SK-N-SH treated with all-trans-retinoic acid at 6 μM for 48 hours (cell line): Measurements from ENCODE around the gene WRAP73.

Experiments used
- ATAC-seq: fragments of 200-7000 bp; cut with Tn5 transposase; 3 replicates; pipeline ENCODE4 v1.9.1; 2020; ENCODE audit warnings: mild to moderate bottlenecking, moderate library complexity
- BACH2 ChIP-seq: fragments of 250-450 bp; sonication (Bioruptor Pico); IDR thresholded peaks from 2 replicates; pipeline ENCODE4 v1.9.0; 2021; ENCODE audit warnings: mild to moderate bottlenecking, borderline replicate concordance
- ESRRG ChIP-seq: fragments of 250-450 bp; sonication (Bioruptor Pico); IDR thresholded peaks from 2 replicates; pipeline ENCODE4 v1.6.1; 2021; ENCODE audit warnings: mild to moderate bottlenecking
- GLIS3 ChIP-seq: fragments of 250-450 bp; sonication (Bioruptor Pico); IDR thresholded peaks from 2 replicates; pipeline ENCODE4 v1.5.0; 2020; ENCODE audit warnings: mild to moderate bottlenecking, moderate library complexity
- ISL1 ChIP-seq: fragments of 250-450 bp; sonication (Bioruptor Pico); IDR thresholded peaks from 2 replicates; pipeline ENCODE4 v2.1.2; 2022; ENCODE audit warnings: mild to moderate bottlenecking, moderate library complexity
- OSR1 ChIP-seq: fragments of 250-450 bp; sonication (Bioruptor Pico); IDR thresholded peaks from 2 replicates; pipeline ENCODE4 v1.8.0; 2022; ENCODE audit warnings: moderate library complexity, mild to moderate bottlenecking, inconsistent platforms
- PPARA ChIP-seq: fragments of 250-450 bp; sonication (Bioruptor Pico); IDR thresholded peaks from 2 replicates; pipeline ENCODE4 v1.5.0; 2020; ENCODE audit warnings: mild to moderate bottlenecking, borderline replicate concordance
- RARB ChIP-seq: fragments of 250-450 bp; sonication (Bioruptor Pico); IDR thresholded peaks from 2 replicates; pipeline ENCODE4 v1.8.0; 2021; ENCODE audit warnings: mild to moderate bottlenecking, moderate library complexity
- SNAI2 ChIP-seq: fragments of 250-450 bp; sonication (Bioruptor Pico); IDR thresholded peaks from 2 replicates; pipeline ENCODE4 v1.5.0; 2020; ENCODE audit warnings: mild to moderate bottlenecking, moderate library complexity
- TCF4 ChIP-seq: fragments of 250-450 bp; sonication (Bioruptor Pico); IDR thresholded peaks from 2 replicates; pipeline ENCODE4 v1.8.0; 2021; ENCODE audit warnings: mild to moderate bottlenecking, moderate library complexity, borderline replicate concordance
- ZC3H10 ChIP-seq: fragments of 250-450 bp; sonication (Bioruptor Pico); IDR thresholded peaks from 2 replicates; pipeline ENCODE4 v1.5.1; 2021; ENCODE audit warnings: mild to moderate bottlenecking, moderate library complexity
- ZFP3 ChIP-seq: fragments of 250-450 bp; sonication (Bioruptor Pico); IDR thresholded peaks from 2 replicates; pipeline ENCODE4 v1.5.0; 2020; ENCODE audit warnings: mild to moderate bottlenecking, moderate library complexity
- ZFP30 ChIP-seq: fragments of 450-650 bp; formaldehyde crosslinking; IDR thresholded peaks from 2 replicates; pipeline ENCODE4 v1.5.0; 2022; ENCODE audit warnings: mild to moderate bottlenecking, moderate library complexity
- ZNF565 ChIP-seq: fragments of 450-650 bp; formaldehyde crosslinking; conservative IDR thresholded peaks from 2 replicates; pipeline ENCODE4 v1.5.0; 2020; ENCODE audit warnings: low read depth, mild to moderate bottlenecking, moderate library complexity
- ZNF70 ChIP-seq: fragments of 450-650 bp; formaldehyde crosslinking; IDR thresholded peaks from 2 replicates; pipeline ENCODE4 v1.5.0; 2020; ENCODE audit warnings: mild to moderate bottlenecking, moderate library complexity
- ZNF8 ChIP-seq: fragments of 450-650 bp; formaldehyde crosslinking; IDR thresholded peaks from 2 replicates; pipeline ENCODE4 v1.5.0; 2020; ENCODE audit warnings: mild to moderate bottlenecking, moderate library complexity
- TF ChIP-seq, protein P1 (sequence below): fragments of 250-450 bp; sonication (Bioruptor Pico); IDR thresholded peaks from 2 replicates; pipeline ENCODE4 v1.8.0; 2020; ENCODE audit warnings: mild to moderate bottlenecking, moderate library complexity, borderline replicate concordance
- TF ChIP-seq, protein P2 (sequence below): fragments of 250-450 bp; sonication (Bioruptor Pico); IDR thresholded peaks from 2 replicates; pipeline ENCODE4 v1.5.1; 2020; ENCODE audit warnings: low read depth, mild to moderate bottlenecking, moderate library complexity
- TF ChIP-seq, protein P3 (sequence below): fragments of 250-450 bp; sonication (Bioruptor Pico); IDR thresholded peaks from 2 replicates; pipeline ENCODE4 v1.5.1; 2021; ENCODE audit warnings: mild to moderate bottlenecking, moderate library complexity
- TF ChIP-seq, protein P4 (sequence below): fragments of 250-450 bp; sonication (Bioruptor Pico); IDR thresholded peaks from 2 replicates; pipeline ENCODE4 v1.8.0; 2021; ENCODE audit warnings: low read depth, mild to moderate bottlenecking, moderate library complexity, borderline replicate concordance

Gene WRAP73

DNA sequence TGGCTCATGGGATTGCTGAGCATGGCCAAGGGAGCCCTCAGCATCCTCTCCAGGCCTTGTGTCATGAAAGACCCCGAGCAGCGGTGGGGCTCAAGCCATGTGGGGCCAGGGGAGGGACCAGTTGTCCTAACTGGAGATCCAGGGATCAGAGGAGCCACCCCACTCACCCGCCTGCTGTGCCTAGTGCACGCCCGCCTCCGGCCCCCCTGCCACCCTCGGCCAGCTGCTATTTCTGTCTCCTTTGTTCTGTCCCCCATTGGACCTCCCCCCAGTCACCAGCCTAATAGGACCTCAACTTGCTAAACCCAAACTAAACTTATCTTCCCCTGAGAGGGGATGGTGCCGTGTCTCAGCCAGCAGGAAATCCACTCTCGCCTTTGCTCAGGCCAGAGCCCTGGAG, 46.8 kb upstream of the WRAP73 start (continued):
- TF ChIP-seq, protein P1, sequence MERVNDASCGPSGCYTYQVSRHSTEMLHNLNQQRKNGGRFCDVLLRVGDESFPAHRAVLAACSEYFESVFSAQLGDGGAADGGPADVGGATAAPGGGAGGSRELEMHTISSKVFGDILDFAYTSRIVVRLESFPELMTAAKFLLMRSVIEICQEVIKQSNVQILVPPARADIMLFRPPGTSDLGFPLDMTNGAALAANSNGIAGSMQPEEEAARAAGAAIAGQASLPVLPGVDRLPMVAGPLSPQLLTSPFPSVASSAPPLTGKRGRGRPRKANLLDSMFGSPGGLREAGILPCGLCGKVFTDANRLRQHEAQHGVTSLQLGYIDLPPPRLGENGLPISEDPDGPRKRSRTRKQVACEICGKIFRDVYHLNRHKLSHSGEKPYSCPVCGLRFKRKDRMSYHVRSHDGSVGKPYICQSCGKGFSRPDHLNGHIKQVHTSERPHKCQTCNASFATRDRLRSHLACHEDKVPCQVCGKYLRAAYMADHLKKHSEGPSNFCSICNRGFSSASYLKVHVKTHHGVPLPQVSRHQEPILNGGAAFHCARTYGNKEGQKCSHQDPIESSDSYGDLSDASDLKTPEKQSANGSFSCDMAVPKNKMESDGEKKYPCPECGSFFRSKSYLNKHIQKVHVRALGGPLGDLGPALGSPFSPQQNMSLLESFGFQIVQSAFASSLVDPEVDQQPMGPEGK (CRISPR knock-in tag) = no peak
- TF ChIP-seq ESRRG (CRISPR knock-in tag) = no peak

DNA sequence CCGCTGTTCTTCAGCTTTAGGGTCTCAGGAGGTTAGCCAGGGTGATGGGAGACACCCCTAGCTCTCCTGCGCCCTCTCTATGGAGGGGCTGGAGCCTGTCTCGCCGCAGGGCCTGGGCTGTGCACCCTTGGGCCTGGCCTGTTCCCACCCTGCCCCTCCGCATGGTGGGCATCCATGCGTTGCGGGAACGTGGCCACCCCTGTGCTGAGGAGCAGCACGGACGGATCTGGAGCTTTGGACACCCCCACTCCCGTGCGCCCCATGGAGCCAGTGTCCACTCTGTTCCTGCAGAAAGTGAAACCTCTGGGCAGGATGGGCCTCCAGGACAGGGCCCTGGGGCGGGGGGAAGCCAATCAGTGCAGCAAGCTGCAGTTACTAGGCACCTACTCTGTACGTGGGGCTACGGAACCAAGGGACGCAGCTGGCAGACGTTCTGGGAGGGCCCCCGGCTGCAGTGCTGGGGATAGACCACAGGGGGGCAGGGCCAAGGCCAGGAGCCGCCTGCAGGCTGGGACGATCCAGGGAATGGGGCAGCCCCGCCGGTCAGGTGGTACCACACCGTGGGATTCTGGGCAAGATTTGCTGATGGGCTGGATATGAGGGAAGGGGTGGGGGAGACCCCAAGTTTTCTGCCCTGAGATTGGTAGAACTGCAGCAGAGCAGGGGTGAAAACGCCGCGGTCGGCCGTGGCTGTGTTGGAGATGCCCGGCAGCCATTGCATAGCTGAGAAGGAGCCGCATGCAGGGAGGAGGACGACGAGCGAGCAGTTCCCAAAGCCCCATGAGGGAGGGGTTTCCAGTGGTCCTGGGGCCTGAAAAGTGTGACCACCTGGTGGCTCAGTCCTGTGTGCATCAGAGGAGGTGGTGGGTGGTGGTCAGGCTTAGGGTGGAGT, 45.7 kb upstream of the WRAP73 start:
- TF ChIP-seq, protein P1 (CRISPR knock-in tag) = no peak
- TF ChIP-seq GLIS3 (CRISPR knock-in tag) (no peak), SNAI2 (CRISPR knock-in tag) (no peak), ISL1 (CRISPR knock-in tag) (no peak), BACH2 (no peak), ZFP3 (CRISPR knock-in tag) (no peak), RARB (CRISPR knock-in tag) (no peak), PPARA (CRISPR knock-in tag) (no peak), ZNF70 (CRISPR knock-in tag) (no peak)
- ATAC-seq = peak; percentile 90

DNA sequence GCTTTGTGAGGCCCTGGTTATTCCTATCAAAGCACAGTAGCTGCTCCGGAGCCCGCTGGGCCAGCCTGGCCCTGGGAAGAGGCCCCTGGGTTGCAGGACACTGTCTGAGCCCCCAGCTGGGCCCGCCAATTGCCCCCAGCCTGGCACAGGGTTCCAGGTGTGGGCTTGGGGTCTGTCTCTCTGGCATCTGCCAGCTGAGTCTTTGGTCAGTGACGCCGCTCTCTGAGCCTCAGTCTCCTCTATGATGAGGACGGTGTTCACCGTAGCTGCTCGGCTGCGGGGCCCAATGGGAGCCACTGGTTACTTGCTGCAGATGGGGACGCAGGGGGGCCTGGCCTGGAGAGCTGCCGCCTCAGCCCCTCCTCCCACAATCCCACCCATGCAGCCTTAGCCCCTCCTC, 43.4 kb upstream of the WRAP73 start:
- no peak for ATAC-seq
- TF ChIP-seq SNAI2 (CRISPR knock-in tag) (no peak), PPARA (CRISPR knock-in tag) (no peak), ZNF8 (CRISPR knock-in tag) (no peak)

DNA sequence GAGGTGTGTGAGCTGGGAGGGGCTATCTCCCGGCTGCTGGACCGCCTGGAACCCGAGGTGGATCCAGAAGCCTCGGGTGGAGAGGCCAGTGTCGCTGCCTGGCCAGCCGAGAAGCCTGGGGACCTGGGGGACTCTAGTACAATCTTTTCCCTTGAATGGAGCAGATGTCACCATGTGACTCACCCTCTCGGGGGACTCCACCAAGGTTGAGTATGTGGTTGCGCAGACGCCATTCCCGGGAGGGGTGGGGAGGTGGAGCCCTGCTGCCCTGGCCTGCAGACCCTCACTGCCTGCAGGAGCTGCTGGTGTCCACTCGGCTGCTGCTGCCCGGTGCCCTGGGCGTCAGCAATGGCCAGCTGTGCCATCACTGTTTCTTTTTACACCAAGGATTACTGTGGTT, 42.7 kb upstream of the WRAP73 start:
- ATAC-seq = no peak
- TF ChIP-seq ZNF70 (CRISPR knock-in tag) = no peak
- TF ChIP-seq ZNF565 (CRISPR knock-in tag) = no peak
- TF ChIP-seq ZFP30 (CRISPR knock-in tag) = no peak
- TF ChIP-seq, protein P2, sequence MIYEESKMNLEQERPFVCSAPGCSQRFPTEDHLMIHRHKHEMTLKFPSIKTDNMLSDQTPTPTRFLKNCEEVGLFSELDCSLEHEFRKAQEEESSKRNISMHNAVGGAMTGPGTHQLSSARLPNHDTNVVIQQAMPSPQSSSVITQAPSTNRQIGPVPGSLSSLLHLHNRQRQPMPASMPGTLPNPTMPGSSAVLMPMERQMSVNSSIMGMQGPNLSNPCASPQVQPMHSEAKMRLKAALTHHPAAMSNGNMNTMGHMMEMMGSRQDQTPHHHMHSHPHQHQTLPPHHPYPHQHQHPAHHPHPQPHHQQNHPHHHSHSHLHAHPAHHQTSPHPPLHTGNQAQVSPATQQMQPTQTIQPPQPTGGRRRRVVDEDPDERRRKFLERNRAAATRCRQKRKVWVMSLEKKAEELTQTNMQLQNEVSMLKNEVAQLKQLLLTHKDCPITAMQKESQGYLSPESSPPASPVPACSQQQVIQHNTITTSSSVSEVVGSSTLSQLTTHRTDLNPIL (CRISPR knock-in tag) = no peak
- TF ChIP-seq ZC3H10 (CRISPR knock-in tag) = no peak
- TF ChIP-seq, protein P3, sequence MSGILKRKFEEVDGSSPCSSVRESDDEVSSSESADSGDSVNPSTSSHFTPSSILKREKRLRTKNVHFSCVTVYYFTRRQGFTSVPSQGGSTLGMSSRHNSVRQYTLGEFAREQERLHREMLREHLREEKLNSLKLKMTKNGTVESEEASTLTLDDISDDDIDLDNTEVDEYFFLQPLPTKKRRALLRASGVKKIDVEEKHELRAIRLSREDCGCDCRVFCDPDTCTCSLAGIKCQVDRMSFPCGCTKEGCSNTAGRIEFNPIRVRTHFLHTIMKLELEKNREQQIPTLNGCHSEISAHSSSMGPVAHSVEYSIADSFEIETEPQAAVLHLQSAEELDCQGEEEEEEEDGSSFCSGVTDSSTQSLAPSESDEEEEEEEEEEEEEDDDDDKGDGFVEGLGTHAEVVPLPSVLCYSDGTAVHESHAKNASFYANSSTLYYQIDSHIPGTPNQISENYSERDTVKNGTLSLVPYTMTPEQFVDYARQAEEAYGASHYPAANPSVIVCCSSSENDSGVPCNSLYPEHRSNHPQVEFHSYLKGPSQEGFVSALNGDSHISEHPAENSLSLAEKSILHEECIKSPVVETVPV (CRISPR knock-in tag) = no peak
- TF ChIP-seq, protein P4, sequence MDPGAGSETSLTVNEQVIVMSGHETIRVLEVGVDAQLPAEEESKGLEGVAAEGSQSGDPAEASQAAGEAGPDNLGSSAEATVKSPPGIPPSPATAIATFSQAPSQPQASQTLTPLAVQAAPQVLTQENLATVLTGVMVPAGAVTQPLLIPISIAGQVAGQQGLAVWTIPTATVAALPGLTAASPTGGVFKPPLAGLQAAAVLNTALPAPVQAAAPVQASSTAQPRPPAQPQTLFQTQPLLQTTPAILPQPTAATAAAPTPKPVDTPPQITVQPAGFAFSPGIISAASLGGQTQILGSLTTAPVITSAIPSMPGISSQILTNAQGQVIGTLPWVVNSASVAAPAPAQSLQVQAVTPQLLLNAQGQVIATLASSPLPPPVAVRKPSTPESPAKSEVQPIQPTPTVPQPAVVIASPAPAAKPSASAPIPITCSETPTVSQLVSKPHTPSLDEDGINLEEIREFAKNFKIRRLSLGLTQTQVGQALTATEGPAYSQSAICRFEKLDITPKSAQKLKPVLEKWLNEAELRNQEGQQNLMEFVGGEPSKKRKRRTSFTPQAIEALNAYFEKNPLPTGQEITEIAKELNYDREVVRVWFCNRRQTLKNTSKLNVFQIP (CRISPR knock-in tag) = no peak
- TF ChIP-seq RARB (CRISPR knock-in tag) = no peak
- TF ChIP-seq ESRRG (CRISPR knock-in tag) = no peak
- no peak for TF ChIP-seq PPARA (CRISPR knock-in tag)
- no peak for TF ChIP-seq ZFP3 (CRISPR knock-in tag)
- TF ChIP-seq, protein P1 (CRISPR knock-in tag) = no peak
- TF ChIP-seq TCF4 (CRISPR knock-in tag) = no peak
- no peak for TF ChIP-seq OSR1 (CRISPR knock-in tag)
